Measurements from ENCODE around the gene DSC1. TPM values are rescaled to one million over a fixed set of nuclear protein-coding genes. Genes with fewer than 3 reads are reported as not detected.

The DSC1 gene
- total and polyA plus RNA-seq, 7 donors = 0.09 TPM; not detected in 6

GRCh38 chr18:31170335-31170734 lies 7.7 kb upstream of the DSC1 start:
- WGBS, 2 donors = 85 to 89% methylated on average over 4 of the region's 4 CpGs
- TF ChIP-seq POLR2AphosphoS5 (IDR thresholded peaks at IDR 0.05) (no peak), POLR2A (IDR thresholded peaks at IDR 0.05) (no peak), EP300 (IDR thresholded peaks at IDR 0.05) (no peak), CTCF (IDR thresholded peaks at IDR 0.05) (no peak)
- no peak for DNase-seq
- H3K9me3 ChIP-seq = no peaks in the 10 kb centered on the region
- no peak overlapping the region for H3K27ac ChIP-seq
- H3K4me1 ChIP-seq = no peaks in the 10 kb centered on the region
- no peaks in the 10 kb centered on the region for H3K36me3 ChIP-seq
- H3K4me3 ChIP-seq = no peak overlapping the region
- intact Hi-C loops (cut with DNase I) = no loop called here
- no peaks in the 10 kb centered on the region for H3K27me3 ChIP-seq

GRCh38 chr18:31162419-31162793 lies 250 bp downstream of the DSC1 start:
- no peaks in the 10 kb centered on the region for H3K36me3 ChIP-seq
- intact Hi-C loops (cut with DNase I) = no loop called here

GRCh38 chr18:31161757-31162418 lies 768 bp downstream of the DSC1 start:
- H3K36me3 ChIP-seq = no peaks in the 10 kb centered on the region
- H3K27me3 ChIP-seq = no peaks in the 10 kb centered on the region
- H3K4me1 ChIP-seq = no peaks in the 10 kb centered on the region
- DNase-seq = no peak
- WGBS, 2 donors = 83 to 87% methylated on average over 2 of the region's 2 CpGs
- H3K27ac ChIP-seq = no peak overlapping the region
- H3K9me3 ChIP-seq = no peaks in the 10 kb centered on the region
- no peak overlapping the region for H3K4me3 ChIP-seq
- no peak for TF ChIP-seq EP300 (IDR thresholded peaks at IDR 0.05)
- intact Hi-C loops (cut with DNase I) = no loop called here

More at GRCh38 chr18:31162419-31162793, 250 bp downstream of the DSC1 start:
- DNase-seq = no peak
- 85 to 88% methylated on average over 5 of the region's 5 CpGs for WGBS, 2 donors
- Histone ChIP-seq H3K4me3 (no peak overlapping the region), H3K27ac (no peak overlapping the region), H3K4me1 (no peaks in the 10 kb centered on the region), H3K9me3 (no peaks in the 10 kb centered on the region), H3K27me3 (no peaks in the 10 kb centered on the region)
- no peak for TF ChIP-seq CTCF (IDR thresholded peaks at IDR 0.05)
- no peak for TF ChIP-seq EP300 (IDR thresholded peaks at IDR 0.05)
- no peak for TF ChIP-seq POLR2AphosphoS5 (IDR thresholded peaks at IDR 0.05)
- no peak for TF ChIP-seq POLR2A (IDR thresholded peaks at IDR 0.05)

GRCh38 chr18:31156821-31157763 lies 5.6 kb downstream of the DSC1 start:
- no peak for DNase-seq
- WGBS, 2 donors = 56 to 79% methylated on average over 13 of the region's 13 CpGs

More at GRCh38 chr18:31156821-31157763, 5.6 kb downstream of the DSC1 start:
- H3K4me1 ChIP-seq = no peaks in the 10 kb centered on the region
- no peaks in the 10 kb centered on the region for H3K36me3 ChIP-seq
- TF ChIP-seq POLR2AphosphoS5 (IDR thresholded peaks at IDR 0.05) = no peak
- no peak for TF ChIP-seq CTCF (IDR thresholded peaks at IDR 0.05)
- TF ChIP-seq EP300 (IDR thresholded peaks at IDR 0.05) = no peak
- TF ChIP-seq POLR2A (IDR thresholded peaks at IDR 0.05) = no peak
- no peaks in the 10 kb centered on the region for H3K9me3 ChIP-seq
- H3K27me3 ChIP-seq = no peaks in the 10 kb centered on the region
- intact Hi-C loops (cut with DNase I) = no loop called here
- H3K4me3 ChIP-seq = no peak overlapping the region
- H3K27ac ChIP-seq = no peak overlapping the region
